RWPE2 (cell line): ENCODE data around the gene ADRB2.
A peak's percentile ranks its signal among the peaks of the same experiment; 100 is the strongest.
"Not testable (repeated sequence)": the region's sequence is repeated elsewhere in the genome, so short reads cannot be mapped to it uniquely, and the experiment has no call there.

Source experiments
- ATAC-seq: fragments of 200-7000 bp; cut with Tn5 transposase; 3 replicates; pipeline ENCODE4 v1.9.1; 2021; ENCODE audit warnings: low read depth
- DNase-seq: peaks from one replicate; pipeline ENCODE4 v3.0.0-alpha.2; 2020; ENCODE audit warnings: low spot score
- H3K27ac ChIP-seq: fragments of 450-650 bp; 2 replicates; pipeline ENCODE4 v1.5.1; 2017; ENCODE audit warnings: mild to moderate bottlenecking; ENCODE audit not compliant: poor library complexity, severe bottlenecking
- H3K27me3 ChIP-seq: fragments of 250-450 bp; sonication (Bioruptor Pico); 2 replicates; pipeline ENCODE4 v1.5.1; 2021; ENCODE audit warnings: mild to moderate bottlenecking, moderate library complexity; ENCODE audit not compliant: insufficient read depth, poor library complexity, severe bottlenecking
- H3K36me3 ChIP-seq: fragments of 250-450 bp; sonication (Bioruptor Pico); 2 replicates; pipeline ENCODE4 v1.5.1; 2020; ENCODE audit warnings: low read depth, mild to moderate bottlenecking, moderate library complexity
- H3K4me1 ChIP-seq: fragments of 250-450 bp; sonication (Bioruptor Pico); 2 replicates; pipeline ENCODE4 v1.5.1; 2021; ENCODE audit warnings: mild to moderate bottlenecking, moderate library complexity; ENCODE audit not compliant: insufficient read depth, poor library complexity, severe bottlenecking
- H3K4me3 ChIP-seq: fragments of 250-450 bp; sonication (Bioruptor Pico); 2 replicates; pipeline ENCODE4 v1.5.1; 2021; ENCODE audit warnings: mild to moderate bottlenecking, moderate library complexity; ENCODE audit not compliant: severe bottlenecking
- H3K9me3 ChIP-seq: fragments of 250-450 bp; sonication (Bioruptor Pico); 2 replicates; pipeline ENCODE4 v1.5.1; 2021; ENCODE audit warnings: mild to moderate bottlenecking, moderate library complexity; ENCODE audit not compliant: severe bottlenecking
- TF ChIP-seq, protein P1 (sequence below): fragments of 450-650 bp; IDR thresholded peaks from one replicate; pipeline ENCODE4 v1.5.1; 2017; ENCODE audit warnings: mild to moderate bottlenecking, moderate library complexity; ENCODE audit not compliant: poor library complexity, severe bottlenecking

The ADRB2 gene

DNA sequence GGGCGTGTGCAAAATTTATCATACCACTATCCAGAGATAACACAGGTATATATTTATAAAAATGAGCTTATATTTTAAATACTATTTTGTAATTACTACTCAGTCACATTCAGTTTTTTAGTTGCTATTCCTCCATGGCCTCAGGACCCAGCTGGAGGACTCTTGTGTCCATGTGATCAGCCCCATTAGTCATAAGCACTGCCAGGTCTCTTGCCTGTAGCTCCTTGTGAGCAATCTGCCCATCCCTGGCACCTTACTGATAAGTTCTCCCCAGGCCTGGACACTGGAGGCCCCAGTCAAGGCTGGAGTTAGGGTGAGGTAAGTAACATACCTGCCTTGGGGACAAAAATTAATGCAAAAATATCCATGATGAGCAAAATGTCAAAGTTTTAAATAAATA is 29.5 kb upstream of the ADRB2 start:
- H3K27me3 ChIP-seq, result no peaks in the 10 kb centered on the region
- no peaks in the 10 kb centered on the region for H3K36me3 ChIP-seq
- TF ChIP-seq, protein P1, sequence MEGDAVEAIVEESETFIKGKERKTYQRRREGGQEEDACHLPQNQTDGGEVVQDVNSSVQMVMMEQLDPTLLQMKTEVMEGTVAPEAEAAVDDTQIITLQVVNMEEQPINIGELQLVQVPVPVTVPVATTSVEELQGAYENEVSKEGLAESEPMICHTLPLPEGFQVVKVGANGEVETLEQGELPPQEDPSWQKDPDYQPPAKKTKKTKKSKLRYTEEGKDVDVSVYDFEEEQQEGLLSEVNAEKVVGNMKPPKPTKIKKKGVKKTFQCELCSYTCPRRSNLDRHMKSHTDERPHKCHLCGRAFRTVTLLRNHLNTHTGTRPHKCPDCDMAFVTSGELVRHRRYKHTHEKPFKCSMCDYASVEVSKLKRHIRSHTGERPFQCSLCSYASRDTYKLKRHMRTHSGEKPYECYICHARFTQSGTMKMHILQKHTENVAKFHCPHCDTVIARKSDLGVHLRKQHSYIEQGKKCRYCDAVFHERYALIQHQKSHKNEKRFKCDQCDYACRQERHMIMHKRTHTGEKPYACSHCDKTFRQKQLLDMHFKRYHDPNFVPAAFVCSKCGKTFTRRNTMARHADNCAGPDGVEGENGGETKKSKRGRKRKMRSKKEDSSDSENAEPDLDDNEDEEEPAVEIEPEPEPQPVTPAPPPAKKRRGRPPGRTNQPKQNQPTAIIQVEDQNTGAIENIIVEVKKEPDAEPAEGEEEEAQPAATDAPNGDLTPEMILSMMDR, result no peak
- no peaks in the 10 kb centered on the region for H3K9me3 ChIP-seq
- H3K4me3 ChIP-seq, result no peak overlapping the region
- H3K27ac ChIP-seq, result no peak overlapping the region
- ATAC-seq, result peak; percentile 48; the same call in 2 of the 3 replicates
- no peak for DNase-seq
- H3K4me1 ChIP-seq, result peaks cover 10% of the 10 kb centered on the region

DNA sequence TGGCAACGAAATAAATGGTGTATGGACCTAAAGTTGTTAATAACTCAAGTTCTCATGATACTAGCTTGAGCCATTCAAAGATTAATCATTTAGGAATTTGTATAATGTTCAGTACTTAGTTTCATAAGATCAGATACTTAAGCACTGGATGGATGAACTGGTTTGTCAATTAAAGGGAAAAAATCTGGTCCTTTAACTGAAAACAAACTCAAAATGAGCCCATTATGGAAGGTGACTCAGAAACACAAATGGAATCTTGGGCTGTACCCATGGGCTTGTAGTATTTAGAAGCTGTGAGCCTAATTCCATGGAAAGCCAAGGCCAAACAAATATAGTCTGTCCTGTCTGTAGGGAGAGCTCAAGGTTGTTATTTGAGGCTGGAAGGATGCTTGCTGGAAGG is 27.6 kb upstream of the ADRB2 start:
- ATAC-seq, result no peak
- H3K9me3 ChIP-seq, result no peaks in the 10 kb centered on the region
- peaks cover 7% of the 10 kb centered on the region for H3K4me1 ChIP-seq

DNA sequence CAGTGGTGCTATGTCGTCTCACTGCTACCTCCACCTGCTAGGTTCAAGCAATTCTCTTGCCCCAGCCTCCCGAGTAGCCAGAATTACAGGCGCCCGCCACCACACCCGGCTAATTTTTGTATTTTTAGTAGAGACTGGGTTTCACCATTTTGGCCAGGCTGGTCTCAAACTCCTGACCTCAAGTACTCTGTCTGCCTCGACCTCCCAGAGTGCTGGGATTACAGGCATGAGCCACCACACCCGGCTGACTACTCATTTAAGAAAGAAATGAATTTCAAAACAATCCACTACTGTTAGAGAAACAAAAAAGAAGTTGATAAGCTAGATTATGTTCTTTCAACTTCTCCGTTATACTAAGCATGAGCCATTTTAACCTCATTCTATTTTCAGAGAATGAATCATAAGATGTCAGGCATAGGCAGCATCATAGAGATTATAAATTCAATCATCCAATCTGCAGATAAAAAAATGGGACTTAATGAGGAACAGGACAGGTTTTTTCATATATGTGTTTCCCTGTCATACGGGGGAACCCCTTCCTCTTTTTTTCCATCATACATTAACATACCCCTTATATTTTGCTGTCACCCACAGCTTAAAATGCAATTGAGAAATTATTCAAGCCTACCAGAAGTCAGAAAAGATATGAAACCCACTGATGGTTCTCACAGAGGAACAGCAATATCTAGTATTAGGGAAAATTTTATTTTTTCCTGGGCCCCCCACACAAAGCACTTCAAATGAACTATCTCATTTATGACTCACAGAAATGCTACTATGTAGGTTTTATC is 26.5 kb upstream of the ADRB2 start:
- Histone ChIP-seq H3K9me3 (no peaks in the 10 kb centered on the region), H3K4me1 (peaks cover 4% of the 10 kb centered on the region), H3K27me3 (no peaks in the 10 kb centered on the region), H3K27ac (no peak overlapping the region), H3K36me3 (no peaks in the 10 kb centered on the region), H3K4me3 (no peak overlapping the region)
- no peak for DNase-seq
- ATAC-seq, result no peak
- TF ChIP-seq, protein P1, result no peak

More for the DNA sequence above, 27.6 kb upstream of the ADRB2 start:
- no peak overlapping the region for H3K4me3 ChIP-seq
- no peak overlapping the region for H3K27ac ChIP-seq
- no peak for DNase-seq
- no peaks in the 10 kb centered on the region for H3K36me3 ChIP-seq
- TF ChIP-seq, protein P1, result no peak
- H3K27me3 ChIP-seq, result no peaks in the 10 kb centered on the region

DNA sequence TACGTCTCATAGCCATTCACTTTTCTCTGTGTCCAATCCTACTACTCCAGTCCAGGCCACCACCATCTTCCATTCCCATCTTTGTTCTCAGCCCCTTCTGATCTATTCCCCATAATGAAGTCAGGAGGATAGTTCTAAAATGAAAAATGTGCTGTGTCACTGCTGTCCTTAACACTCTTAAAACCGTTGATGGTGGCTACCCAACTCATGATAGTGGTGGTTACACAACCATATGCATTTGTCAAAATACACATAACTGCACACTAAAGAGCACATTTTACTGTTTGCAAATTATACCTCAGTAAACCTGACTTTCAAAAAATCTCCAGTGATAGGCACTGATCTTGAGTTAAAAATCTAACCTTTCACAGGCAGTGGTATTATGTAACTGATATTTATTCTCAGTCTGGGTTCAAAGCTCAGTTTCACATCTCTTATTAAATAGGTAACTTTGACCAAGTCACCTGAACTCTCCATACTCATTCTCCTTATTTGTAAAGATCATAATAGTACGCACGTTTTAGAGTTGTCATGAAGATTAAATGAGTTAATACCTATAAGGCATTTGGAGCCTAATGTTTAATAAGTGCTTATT is 24.6 kb upstream of the ADRB2 start:
- Histone ChIP-seq H3K4me1 (peaks cover 9% of the 10 kb centered on the region), H3K36me3 (no peaks in the 10 kb centered on the region), H3K4me3 (no peak overlapping the region), H3K9me3 (no peaks in the 10 kb centered on the region), H3K27ac (no peak overlapping the region), H3K27me3 (no peaks in the 10 kb centered on the region)
- ATAC-seq (no peak), DNase-seq (no peak)
- TF ChIP-seq, protein P1, result no peak

DNA sequence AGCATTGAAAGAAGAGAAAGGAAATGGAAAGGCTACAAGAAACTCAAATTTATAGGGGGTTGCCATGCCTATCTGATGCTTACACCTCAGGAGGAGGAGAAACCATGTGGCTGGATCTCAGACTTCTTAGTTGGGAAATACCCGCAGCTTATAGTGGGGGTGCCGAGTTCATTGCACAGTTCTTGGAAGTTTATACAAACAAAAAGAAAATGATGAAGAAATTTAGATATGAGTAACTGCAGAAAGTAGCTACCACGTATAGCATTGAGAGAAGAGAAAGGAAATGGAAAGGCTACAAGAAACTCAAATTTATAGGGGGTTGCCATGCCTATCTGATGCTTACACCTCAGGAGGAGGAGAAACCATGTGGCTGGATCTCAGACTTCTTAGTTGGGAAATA is 23.0 kb upstream of the ADRB2 start:
- not testable (repeated sequence) for H3K36me3 ChIP-seq, H3K4me1 ChIP-seq, DNase-seq, H3K27ac ChIP-seq, H3K4me3 ChIP-seq, ATAC-seq, H3K27me3 ChIP-seq, H3K9me3 ChIP-seq
